Mucosa of descending colon (tissue), 3 donors: ENCODE results near the gene CLEC4F. TPM values are rescaled to one million over a fixed set of nuclear protein-coding genes. Genes with fewer than 3 reads are reported as not detected.

Experiments used
- ATAC-seq: fragments of 200-7000 bp; cut with Tn5 transposase; one replicate; pipeline ENCODE4 v1.9.1; 2020; ENCODE audit warnings: mild to moderate bottlenecking, moderate library complexity
- DNase-seq, 3 donors: peaks; one replicate each; pipeline ENCODE4 v3.0.0-alpha.2; 2020
- H3K36me3 ChIP-seq: fragments of 200-600 bp; one replicate; pipeline ENCODE4 v1.8.0; 2021; ENCODE audit warnings: low read depth, mild to moderate bottlenecking
- H3K4me1 ChIP-seq: fragments of 200-600 bp; one replicate; pipeline ENCODE4 v1.8.0; 2021; ENCODE audit warnings: low read depth, mild to moderate bottlenecking
- H3K4me3 ChIP-seq: fragments of 200-600 bp; one replicate; pipeline ENCODE4 v1.8.0; 2021; ENCODE audit warnings: mild to moderate bottlenecking
- H3K9me3 ChIP-seq: fragments of 200-600 bp; one replicate; pipeline ENCODE4 v1.8.0; 2021; ENCODE audit warnings: mild to moderate bottlenecking
- CTCF ChIP-seq: fragments of 200-600 bp; IDR thresholded peaks from one replicate; pipeline ENCODE4 v1.8.0; 2022; ENCODE audit warnings: antibody characterized with exemption, mild to moderate bottlenecking
- intact Hi-C, 2 donors: fragments of 100-400 bp; cut with DNase I in 1 of 2; cut with micrococcal nuclease in 1 of 2; formaldehyde crosslinking; loops; one replicate each; pipeline versions ENCODE4 v1.11.0 to v1.11.1; 2022; cut with DNase I, micrococcal nuclease
- total RNA-seq, 3 donors: library from RNA; stranded (reverse); fragmentation: NEBNext Ultra II Directional in 2 of 3; extraction: Animal tissue kit (Norgen Biotek cat#: 25700) in 2 of 3; gene quantifications; one replicate each; pipeline versions ENCODE4 v1.2.1 to v1.2.4, GENCODE V29; 2021 to 2023
- donor health status: DM: no; HTN: no; CAD: no; lungs with moderate emphysema.
- donor health status: DM: no; HTN: no; CAD: no.
- donor health status: DM: no; HTN: yes; CAD: no.

Gene CLEC4F
- total RNA-seq, 3 donors from 2014 or later = 0.14 to 0.19 TPM; not detected in 1

GRCh38 chr2:70793450-70793849 is 26.9 kb downstream of the CLEC4F start:
- intact Hi-C loops = no loop called here
- no peak overlapping the region for H3K4me3 ChIP-seq
- H3K4me1 ChIP-seq = no peaks in the 10 kb centered on the region
- H3K36me3 ChIP-seq = no peaks in the 10 kb centered on the region
- DNase-seq = no peak
- H3K9me3 ChIP-seq = no peaks in the 10 kb centered on the region
- no peak for ATAC-seq
- TF ChIP-seq CTCF = no peak

- no peaks in the 10 kb centered on the region for H3K4me1 ChIP-seq
- intact Hi-C loops = no loop called here
- TF ChIP-seq CTCF = no peak
- no peak for ATAC-seq
- no peaks in the 10 kb centered on the region for H3K36me3 ChIP-seq
- DNase-seq = no peak
- H3K4me3 ChIP-seq = no peak within 1 kb of the TSS
- no peaks in the 10 kb centered on the region for H3K9me3 ChIP-seq
Measured at GRCh38 chr2:70790136-70790828, 30.1 kb downstream of the CLEC4F start, which contains the start of gene FIGLA. FIGLA (minus strand) TSS chr2:70790643; CDS start chr2:70790638, 5 bp downstream.

GRCh38 chr2:70789304-70790135 is 30.9 kb downstream of the CLEC4F start:
- Histone ChIP-seq H3K4me3 (no peak overlapping the region), H3K4me1 (no peaks in the 10 kb centered on the region), H3K9me3 (no peaks in the 10 kb centered on the region), H3K36me3 (no peaks in the 10 kb centered on the region)
- intact Hi-C loops = no loop called here
- ATAC-seq = peak; percentile 34
- TF ChIP-seq CTCF = no peak
- DNase-seq = peak in 2 of 3 donors; percentile 48 to 62

DNA sequence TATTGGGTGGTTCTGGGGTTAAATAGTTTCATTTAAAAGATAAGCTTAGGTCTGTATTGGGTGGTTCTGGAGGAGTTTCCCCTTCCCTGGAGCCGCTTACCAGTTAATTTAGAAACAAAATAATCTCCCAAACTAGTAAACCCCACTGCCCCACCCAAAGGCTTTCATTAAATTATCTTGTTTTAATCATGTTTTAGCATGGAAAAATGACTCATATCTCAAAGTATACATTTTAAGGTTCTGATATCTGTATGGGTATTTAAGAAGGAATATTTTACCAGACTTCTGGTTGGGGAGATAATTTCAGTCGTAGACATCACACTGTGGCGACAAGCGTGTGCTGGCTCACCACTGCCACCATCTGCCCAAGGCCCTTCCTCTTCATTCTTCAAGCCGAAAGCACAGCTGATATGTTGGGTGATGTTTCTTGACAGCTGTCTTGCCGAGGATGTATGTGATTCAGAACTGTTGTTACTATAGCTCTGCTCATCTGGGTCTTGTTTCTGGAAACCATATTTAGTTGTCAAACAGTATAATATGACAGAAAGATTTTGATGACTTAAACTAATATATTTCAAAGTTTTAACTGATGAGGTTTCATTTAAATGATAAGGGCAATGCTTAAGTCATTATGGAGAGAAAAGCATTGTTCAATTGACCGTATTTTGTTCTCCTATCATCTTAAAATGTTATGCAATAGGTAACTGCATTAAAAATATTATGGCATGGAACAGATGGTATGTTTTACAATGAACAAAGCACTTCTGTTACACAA is 35.1 kb downstream of the CLEC4F start:
- ATAC-seq (no peak), DNase-seq (peak in 1 of 3 donors; percentile 29)
- Histone ChIP-seq H3K4me1 (no peaks in the 10 kb centered on the region), H3K4me3 (no peak overlapping the region), H3K9me3 (no peaks in the 10 kb centered on the region), H3K36me3 (no peaks in the 10 kb centered on the region)
- intact Hi-C loops = no loop called here
- TF ChIP-seq CTCF = no peak

- H3K4me1 ChIP-seq = no peaks in the 10 kb centered on the region
- no peak for TF ChIP-seq CTCF
- H3K9me3 ChIP-seq = no peaks in the 10 kb centered on the region
- no peak for DNase-seq
- intact Hi-C loops = no loop called here
- no peaks in the 10 kb centered on the region for H3K36me3 ChIP-seq
- H3K4me3 ChIP-seq = no peak overlapping the region
- ATAC-seq = no peak
Measured at GRCh38 chr2:70784320-70784719, 36.1 kb downstream of the CLEC4F start.
